ENCODE data around the gene FRMD4A. TPM values are rescaled to one million over a fixed set of nuclear protein-coding genes. Genes with fewer than 3 reads are reported as not detected.

Gene FRMD4A
- polyA plus RNA-seq, 1 of the 3 experiments (the other 2 are of a cell fraction) = 37.7 TPM

- peaks cover 63% of the 10 kb centered on the region for H3F3A ChIP-seq (replicated peaks; ENCODE audit: insufficient read depth)
- H3K27ac ChIP-seq (ENCODE audit: low read depth in 2 of 2, low read length in 1 of 2) = peak overlapping the region; percentile 31 to 96; a peak in 3 of 4 replicates
- H3K4me2 ChIP-seq = no peak overlapping the region; the same call in 1 of the 2 replicates
- no peak overlapping the region for H3K4me3 ChIP-seq (ENCODE audit: low read depth in 2 of 2, low read length in 1 of 2)
- H4K20me1 ChIP-seq (ENCODE audit: insufficient read depth) = no peaks in the 10 kb centered on the region
- WGBS (ENCODE audit: low lambda C conversion rate) = 86% methylated on average over 8 of the region's 8 CpGs
- H3K79me2 ChIP-seq (ENCODE audit: insufficient read depth) = 0 out of 2 replicates have a peak, but pooled peaks cover 3% of the 10 kb centered on the region
- no peaks in the 10 kb centered on the region for H3K27me3 ChIP-seq (ENCODE audit: insufficient read depth)
- H3K9me2 ChIP-seq = no peaks in the 10 kb centered on the region
- no peak overlapping the region for H2AFZ ChIP-seq (ENCODE audit: low read depth)
- no peaks in the 10 kb centered on the region for H3K9me3 ChIP-seq
- ChIA-PET POLR2A (no interaction called here), CTCF (interaction anchor here (0.6 to 1.2 kb wide), 2 partner anchors 58 to 60 kb away, joined by 3 read pairs; no protein-coding TSS in a partner anchor)
- no peak for DNase-seq
- no peak overlapping the region for H3K9ac ChIP-seq
- TF ChIP-seq FOSL2 (IDR thresholded peaks at IDR 0.05; ENCODE audit: borderline replicate concordance, low read depth) (no peak), USF1 (IDR thresholded peaks at IDR 0.05; ENCODE audit: borderline replicate concordance, low read depth) (no peak), TEAD4 (IDR thresholded peaks at IDR 0.05; ENCODE audit: borderline replicate concordance, insufficient read depth) (no peak), GABPA (IDR thresholded peaks at IDR 0.05; ENCODE audit: low read depth) (no peak)
- peaks cover 3 to 15% of the 10 kb centered on the region in 2 experiments for H3K36me3 ChIP-seq (replicated peaks in 1 of 2; ENCODE audit: control insufficient read depth in 1 of 2, insufficient read depth in 2 of 2, low read length in 1 of 2)
- peaks cover 12 to 35% of the 10 kb centered on the region in 2 experiments for H3K4me1 ChIP-seq (ENCODE audit: control insufficient read depth in 1 of 2, insufficient read depth in 2 of 2, low read depth in 1 of 2, low read length in 1 of 2)
Observed at GRCh38 chr10:13717571-13717935, 613.2 kb downstream of the FRMD4A start.

- peak overlapping the region; percentile 38; the same call in 1 of the 2 replicates for H3K9ac ChIP-seq
- peaks cover 12 to 46% of the 10 kb centered on the region in 2 experiments for H3K4me1 ChIP-seq (ENCODE audit: control insufficient read depth in 1 of 2, insufficient read depth in 2 of 2, low read depth in 1 of 2, low read length in 1 of 2)
- no peaks in the 10 kb centered on the region for H3K27me3 ChIP-seq (ENCODE audit: insufficient read depth)
- no peaks in the 10 kb centered on the region for H4K20me1 ChIP-seq (ENCODE audit: insufficient read depth)
- H3K27ac ChIP-seq (ENCODE audit: low read depth in 2 of 2, low read length in 1 of 2) = peak overlapping the region; percentile 58 to 96; a peak in 3 of 4 replicates
- ChIA-PET POLR2A (no interaction called here), CTCF (interaction anchor here (1.2 kb wide), 1 partner anchor 57 kb away, joined by 3 read pairs; no protein-coding TSS in a partner anchor)
- peaks cover 69% of the 10 kb centered on the region for H3F3A ChIP-seq (replicated peaks; ENCODE audit: insufficient read depth)
- peaks cover 0 to 15% of the 10 kb centered on the region in 2 experiments for H3K36me3 ChIP-seq (replicated peaks in 1 of 2; ENCODE audit: control insufficient read depth in 1 of 2, insufficient read depth in 2 of 2, low read length in 1 of 2)
- peak overlapping the region; percentile 39 for H3K4me2 ChIP-seq
- WGBS (ENCODE audit: low lambda C conversion rate) = 29% methylated on average over 10 of the region's 10 CpGs
- peaks cover 11% of the 10 kb centered on the region for H3K79me2 ChIP-seq (ENCODE audit: insufficient read depth)
- no peaks in the 10 kb centered on the region for H3K9me3 ChIP-seq
- no peak overlapping the region for H2AFZ ChIP-seq (ENCODE audit: low read depth)
- H3K4me3 ChIP-seq (ENCODE audit: low read depth in 2 of 2, low read length in 1 of 2) = no peak overlapping the region
- no peaks in the 10 kb centered on the region for H3K9me2 ChIP-seq
- peak; percentile 53 for DNase-seq
- peak; percentile 86 for TF ChIP-seq JUND (IDR thresholded peaks at IDR 0.05)
- TF ChIP-seq RXRA (IDR thresholded peaks at IDR 0.05; ENCODE audit: borderline replicate concordance, low read depth) = peak; percentile 81
- peak; percentile 96 for TF ChIP-seq PBX3 (IDR thresholded peaks at IDR 0.05)
- TF ChIP-seq NRF1 (IDR thresholded peaks at IDR 0.05; ENCODE audit: low read depth, low read length) = no peak
- peak; percentile 25; the same call in 1 of the 2 replicates for TF ChIP-seq ELF1 (IDR thresholded peaks at IDR 0.05)
- TF ChIP-seq FOXJ3 (CRISPR knock-in tag; IDR thresholded peaks at IDR 0.05) = no peak
- TF ChIP-seq MEF2A (IDR thresholded peaks at IDR 0.05; ENCODE audit: borderline replicate concordance, low read depth) = peak; percentile 92
- no peak for TF ChIP-seq EZH2phosphoT487 (IDR thresholded peaks at IDR 0.05; ENCODE audit: borderline replicate concordance, low read depth)
- peak; percentile 77 for TF ChIP-seq NFIC (IDR thresholded peaks at IDR 0.05; ENCODE audit: borderline replicate concordance)
- TF ChIP-seq CTCF (IDR thresholded peaks at IDR 0.05) = no peak; the same call in 1 of the 2 replicates
- no peak for TF ChIP-seq RFX5 (IDR thresholded peaks at IDR 0.05; ENCODE audit: low read length)
- TF ChIP-seq MXI1 (IDR thresholded peaks at IDR 0.05; ENCODE audit: low read depth, low read length) = no peak
- no peak for TF ChIP-seq SIN3A (IDR thresholded peaks at IDR 0.05; ENCODE audit: borderline replicate concordance, low read depth, low read length)
- TF ChIP-seq POLR2AphosphoS5 (IDR thresholded peaks at IDR 0.05; ENCODE audit: low read depth, low read length) = peak; percentile 55; the same call in 1 of the 2 replicates
- TF ChIP-seq EP300 (IDR thresholded peaks at IDR 0.05; ENCODE audit: borderline replicate concordance in 1 of 2, low read depth in 1 of 2, low read length in 1 of 2) = peak; percentile 61 to 97; a peak in 3 of 4 replicates
- TF ChIP-seq GABPA (IDR thresholded peaks at IDR 0.05; ENCODE audit: low read depth) = no peak
- peak; percentile 79 for TF ChIP-seq MAX (IDR thresholded peaks at IDR 0.05; ENCODE audit: low read depth)
Observed at GRCh38 chr10:13716081-13717071, 614.3 kb downstream of the FRMD4A start.
